ENCODE measurements around the gene ERCC8.
"Not testable (repeated sequence)": the region's sequence is repeated elsewhere in the genome, so short reads cannot be mapped to it uniquely, and the experiment has no call there.

ERCC8 gene

DNA sequence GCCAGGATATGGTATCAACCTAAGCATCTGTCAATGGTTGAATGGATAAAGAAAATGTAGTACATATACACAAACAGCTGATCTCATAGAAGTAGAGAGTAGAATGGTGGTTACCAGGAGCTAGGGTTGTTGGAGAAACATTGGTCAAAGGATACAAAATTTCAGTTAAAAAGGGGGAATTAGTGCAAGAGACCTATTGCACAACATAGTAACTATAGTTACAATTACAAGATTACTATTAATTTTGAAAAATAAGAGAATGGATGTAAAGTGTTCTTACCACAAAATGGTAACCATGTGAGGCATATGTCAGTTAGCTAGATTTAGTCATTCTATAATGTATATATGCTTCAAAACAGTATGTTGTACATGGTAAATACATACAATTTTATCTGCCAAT, 72.0 kb downstream of the ERCC8 start:
- H3K9ac ChIP-seq (ENCODE audit: low read depth, low read length, poor library complexity, severe bottlenecking), result no peak overlapping the region
- no peaks in the 10 kb centered on the region for H3K4me1 ChIP-seq (ENCODE audit: insufficient read depth, low read length, poor library complexity, severe bottlenecking)
- H3K9me2 ChIP-seq (replicated peaks; ENCODE audit: low read depth, low read length), result no peaks in the 10 kb centered on the region
- H4K20me1 ChIP-seq (ENCODE audit: insufficient read depth, low read length, poor library complexity, severe bottlenecking), result no peaks in the 10 kb centered on the region
- H3F3A ChIP-seq (ENCODE audit: low read depth), result no peaks in the 10 kb centered on the region
- TF ChIP-seq EZH2phosphoT487 (IDR thresholded peaks at IDR 0.05; ENCODE audit: borderline replicate concordance), result no peak
- H3K79me2 ChIP-seq (ENCODE audit: insufficient read depth, low read length), result no peaks in the 10 kb centered on the region
- H3K4me3 ChIP-seq (ENCODE audit: low read length, poor library complexity, severe bottlenecking), result no peak overlapping the region
- no peaks in the 10 kb centered on the region for H3K27me3 ChIP-seq (ENCODE audit: insufficient read depth, low read length, poor library complexity, severe bottlenecking)
- H3K36me3 ChIP-seq (ENCODE audit: insufficient read depth, low read length), result no peaks in the 10 kb centered on the region
- no peaks in the 10 kb centered on the region; the same call in 1 of the 2 replicates for H3K9me3 ChIP-seq (ENCODE audit: insufficient read depth, low read depth, low read length)
- no peak overlapping the region for H2AFZ ChIP-seq (ENCODE audit: low read length)
- H3K4me2 ChIP-seq (ENCODE audit: low read depth, low read length, poor library complexity, severe bottlenecking), result no peak overlapping the region

DNA sequence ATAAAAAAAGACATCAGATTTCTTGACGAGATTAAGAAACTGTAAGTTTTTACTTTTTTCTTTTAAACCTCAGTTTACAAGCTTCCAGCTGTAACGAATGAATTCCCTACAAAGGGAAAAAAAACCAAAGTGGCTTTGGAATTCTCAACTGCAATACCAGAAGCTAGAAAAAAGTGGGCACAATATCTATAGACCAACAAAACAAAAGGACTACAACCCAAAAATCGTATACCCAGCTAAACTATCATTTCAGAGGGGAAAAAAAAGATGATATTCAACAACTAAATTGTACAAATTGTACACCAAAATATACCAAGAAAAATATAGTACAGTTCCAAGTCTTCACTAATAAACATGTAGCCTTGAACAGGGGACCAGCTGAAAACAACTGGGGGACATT, 74.0 kb downstream of the ERCC8 start:
- Histone ChIP-seq H4K20me1 (ENCODE audit: insufficient read depth, low read length, poor library complexity, severe bottlenecking) (no peaks in the 10 kb centered on the region), H3K4me3 (ENCODE audit: low read length, poor library complexity, severe bottlenecking) (no peak overlapping the region), H3K4me2 (ENCODE audit: low read depth, low read length, poor library complexity, severe bottlenecking) (no peak overlapping the region), H3K9me2 (replicated peaks; ENCODE audit: low read depth, low read length) (no peaks in the 10 kb centered on the region), H3K9ac (ENCODE audit: low read depth, low read length, poor library complexity, severe bottlenecking) (no peak overlapping the region), H3K36me3 (ENCODE audit: insufficient read depth, low read length) (no peaks in the 10 kb centered on the region), H3F3A (ENCODE audit: low read depth) (no peaks in the 10 kb centered on the region), H3K9me3 (ENCODE audit: insufficient read depth, low read depth, low read length) (no peaks in the 10 kb centered on the region; the same call in 1 of the 2 replicates), H3K27me3 (ENCODE audit: insufficient read depth, low read length, poor library complexity, severe bottlenecking) (no peaks in the 10 kb centered on the region), H3K4me1 (ENCODE audit: insufficient read depth, low read length, poor library complexity, severe bottlenecking) (no peaks in the 10 kb centered on the region), H2AFZ (ENCODE audit: low read length) (no peak overlapping the region), H3K79me2 (ENCODE audit: insufficient read depth, low read length) (no peaks in the 10 kb centered on the region)
- TF ChIP-seq, protein P1, sequence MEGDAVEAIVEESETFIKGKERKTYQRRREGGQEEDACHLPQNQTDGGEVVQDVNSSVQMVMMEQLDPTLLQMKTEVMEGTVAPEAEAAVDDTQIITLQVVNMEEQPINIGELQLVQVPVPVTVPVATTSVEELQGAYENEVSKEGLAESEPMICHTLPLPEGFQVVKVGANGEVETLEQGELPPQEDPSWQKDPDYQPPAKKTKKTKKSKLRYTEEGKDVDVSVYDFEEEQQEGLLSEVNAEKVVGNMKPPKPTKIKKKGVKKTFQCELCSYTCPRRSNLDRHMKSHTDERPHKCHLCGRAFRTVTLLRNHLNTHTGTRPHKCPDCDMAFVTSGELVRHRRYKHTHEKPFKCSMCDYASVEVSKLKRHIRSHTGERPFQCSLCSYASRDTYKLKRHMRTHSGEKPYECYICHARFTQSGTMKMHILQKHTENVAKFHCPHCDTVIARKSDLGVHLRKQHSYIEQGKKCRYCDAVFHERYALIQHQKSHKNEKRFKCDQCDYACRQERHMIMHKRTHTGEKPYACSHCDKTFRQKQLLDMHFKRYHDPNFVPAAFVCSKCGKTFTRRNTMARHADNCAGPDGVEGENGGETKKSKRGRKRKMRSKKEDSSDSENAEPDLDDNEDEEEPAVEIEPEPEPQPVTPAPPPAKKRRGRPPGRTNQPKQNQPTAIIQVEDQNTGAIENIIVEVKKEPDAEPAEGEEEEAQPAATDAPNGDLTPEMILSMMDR (conservative IDR thresholded peaks at IDR 0.05; ENCODE audit: low read length), result no peak
- TF ChIP-seq EZH2phosphoT487 (IDR thresholded peaks at IDR 0.05; ENCODE audit: borderline replicate concordance), result no peak

DNA sequence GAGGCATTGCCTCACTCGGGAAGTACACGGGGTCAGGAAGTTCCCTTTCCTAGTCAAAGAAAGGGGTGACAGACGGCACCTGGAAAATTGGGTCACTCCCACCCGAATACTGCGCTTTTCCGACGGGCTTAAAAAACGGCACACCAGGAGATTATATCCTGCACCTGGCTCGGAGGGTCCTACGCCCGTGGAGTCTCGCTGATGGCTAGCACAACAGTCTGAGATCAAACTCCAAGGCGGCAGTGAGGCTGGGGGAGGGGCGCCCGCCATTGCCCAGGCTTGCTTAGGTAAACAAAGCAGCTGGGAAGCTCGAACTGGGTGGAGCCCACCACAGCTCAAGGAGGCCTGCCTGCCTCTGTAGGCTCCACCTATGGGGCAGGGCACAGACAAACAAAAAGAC, 84.3 kb downstream of the ERCC8 start:
- not testable (repeated sequence) for H4K20me1 ChIP-seq (ENCODE audit: insufficient read depth, low read length, poor library complexity, severe bottlenecking); H3K79me2 ChIP-seq (ENCODE audit: insufficient read depth, low read length); H2AFZ ChIP-seq (ENCODE audit: low read length); H3K9me2 ChIP-seq (replicated peaks; ENCODE audit: low read depth, low read length); H3K4me3 ChIP-seq (ENCODE audit: low read length, poor library complexity, severe bottlenecking); H3K9ac ChIP-seq (ENCODE audit: low read depth, low read length, poor library complexity, severe bottlenecking); H3F3A ChIP-seq (ENCODE audit: low read depth); H3K36me3 ChIP-seq (ENCODE audit: insufficient read depth, low read length); H3K4me2 ChIP-seq (ENCODE audit: low read depth, low read length, poor library complexity, severe bottlenecking); H3K9me3 ChIP-seq (ENCODE audit: insufficient read depth, low read depth, low read length); H3K4me1 ChIP-seq (ENCODE audit: insufficient read depth, low read length, poor library complexity, severe bottlenecking); H3K27me3 ChIP-seq (ENCODE audit: insufficient read depth, low read length, poor library complexity, severe bottlenecking)

DNA sequence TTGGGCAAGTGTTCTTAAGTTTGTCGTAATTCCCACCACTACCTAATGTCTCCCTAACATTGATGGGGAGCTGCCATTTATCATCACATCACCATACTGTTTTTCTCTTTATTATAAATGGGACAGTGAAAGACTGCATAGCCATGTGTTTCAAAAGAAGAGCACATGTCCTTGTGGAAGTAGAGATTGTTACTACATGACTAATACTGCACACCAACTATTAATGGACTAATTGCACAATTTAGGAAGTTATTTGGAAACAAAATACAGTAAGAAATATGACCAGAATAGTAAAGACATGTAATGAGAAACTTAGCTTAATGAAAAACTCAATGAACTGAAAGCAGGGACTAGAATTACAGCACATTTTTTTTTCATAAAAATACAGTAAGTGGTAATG, 88.8 kb downstream of the ERCC8 start:
- Histone ChIP-seq H3K36me3 (ENCODE audit: insufficient read depth, low read length) (no peaks in the 10 kb centered on the region), H2AFZ (ENCODE audit: low read length) (no peak overlapping the region), H3K9ac (ENCODE audit: low read depth, low read length, poor library complexity, severe bottlenecking) (no peak overlapping the region), H3K9me3 (ENCODE audit: insufficient read depth, low read depth, low read length) (no peaks in the 10 kb centered on the region), H4K20me1 (ENCODE audit: insufficient read depth, low read length, poor library complexity, severe bottlenecking) (no peaks in the 10 kb centered on the region), H3K9me2 (replicated peaks; ENCODE audit: low read depth, low read length) (no peaks in the 10 kb centered on the region), H3K4me2 (ENCODE audit: low read depth, low read length, poor library complexity, severe bottlenecking) (no peak overlapping the region), H3K79me2 (ENCODE audit: insufficient read depth, low read length) (no peaks in the 10 kb centered on the region), H3K27me3 (ENCODE audit: insufficient read depth, low read length, poor library complexity, severe bottlenecking) (no peaks in the 10 kb centered on the region), H3K4me1 (ENCODE audit: insufficient read depth, low read length, poor library complexity, severe bottlenecking) (no peaks in the 10 kb centered on the region), H3K4me3 (ENCODE audit: low read length, poor library complexity, severe bottlenecking) (no peak overlapping the region), H3F3A (ENCODE audit: low read depth) (no peaks in the 10 kb centered on the region)
- TF ChIP-seq EZH2phosphoT487 (IDR thresholded peaks at IDR 0.05; ENCODE audit: borderline replicate concordance), result no peak
- TF ChIP-seq, protein P1 (conservative IDR thresholded peaks at IDR 0.05; ENCODE audit: low read length), result no peak
